ENCODE results near the gene ATP2B1.
"Not testable (repeated sequence)": the region's sequence is repeated elsewhere in the genome, so short reads cannot be mapped to it uniquely, and the experiment has no call there.

Gene ATP2B1

DNA sequence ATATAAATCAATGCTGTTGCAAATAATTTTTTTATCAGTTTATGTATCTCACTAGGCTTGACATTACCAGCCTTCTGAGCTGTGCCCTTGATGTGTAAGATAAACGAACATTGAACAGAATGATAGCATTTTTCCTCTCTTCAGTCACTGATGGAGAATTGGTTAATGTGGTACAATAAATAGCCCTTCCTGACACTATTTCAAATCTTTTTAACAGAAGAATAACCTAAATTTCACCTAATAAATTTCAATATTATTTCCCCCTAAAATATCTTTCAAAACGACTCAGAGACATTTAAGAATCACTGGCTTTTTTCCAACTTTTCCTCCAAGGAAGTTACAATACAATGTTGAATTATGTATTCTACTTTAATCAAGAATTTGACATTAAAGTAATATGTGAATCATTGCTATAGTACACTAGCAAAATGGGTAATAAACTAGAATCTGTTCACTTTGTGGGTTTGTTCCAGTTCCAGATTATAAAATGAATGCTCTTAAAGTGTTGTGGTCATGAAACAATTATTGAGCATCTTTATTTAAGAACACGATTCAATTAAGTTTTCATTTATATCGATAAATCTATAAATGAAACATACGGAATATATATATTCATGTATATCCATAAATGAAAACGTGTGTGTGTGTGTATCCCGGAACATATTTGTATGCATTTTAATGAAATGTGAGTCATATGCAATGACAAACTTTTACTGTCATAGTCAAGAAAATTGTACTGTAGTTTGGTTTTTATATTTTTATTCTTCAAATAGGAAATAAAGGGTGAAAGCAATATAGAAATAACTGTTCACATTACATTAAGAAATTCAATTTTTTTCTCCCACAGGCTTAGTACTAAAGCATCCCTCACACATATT lies 2.5 kb upstream of the ATP2B1 start:
- no peak for DNase-seq

GRCh38 chr12:89709995-89710872 lies 1.6 kb upstream of the ATP2B1 start:
- DNase-seq, result no peak

DNA sequence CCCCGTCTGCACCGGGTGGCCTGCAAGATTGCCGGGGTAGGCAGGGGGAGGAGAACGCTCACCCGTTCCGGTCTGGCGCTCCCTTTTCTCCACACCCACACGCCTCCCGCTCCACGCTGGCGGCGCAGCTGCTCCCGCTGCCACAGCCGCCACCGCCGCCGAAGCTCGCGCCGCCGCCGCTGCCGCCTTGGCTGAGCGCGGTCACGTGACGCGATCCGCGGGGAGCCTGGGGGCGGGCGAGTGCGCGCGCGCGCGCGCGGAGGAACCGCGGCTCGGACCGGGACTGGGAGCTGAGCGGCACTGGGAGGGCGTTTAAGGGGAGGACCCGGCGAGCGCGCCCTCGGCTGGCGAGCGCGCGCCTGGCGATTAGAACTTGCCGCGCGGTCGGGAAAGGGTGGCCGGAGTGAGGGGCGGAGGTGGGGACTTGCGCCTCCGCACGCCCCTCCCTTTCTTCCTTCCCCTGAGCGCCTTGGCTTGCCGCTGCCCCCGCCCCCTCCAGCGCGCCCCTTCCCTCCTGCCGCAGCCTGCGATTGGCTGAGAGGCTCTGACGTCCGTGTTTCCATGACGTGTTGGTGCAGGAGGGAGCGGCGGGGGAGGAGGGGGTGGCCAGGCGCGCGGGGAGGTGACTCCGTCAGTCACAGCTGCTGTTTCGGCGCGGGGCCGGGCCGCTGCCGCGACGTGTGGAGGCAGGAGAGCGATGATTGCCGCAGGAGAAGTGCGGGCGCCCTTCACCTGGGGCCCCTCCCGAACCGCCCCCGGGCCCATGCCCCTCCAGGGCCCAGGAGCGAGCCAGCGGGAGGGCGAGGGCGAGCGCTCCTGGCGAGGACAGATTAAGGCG lies 738 bp upstream of the ATP2B1 start:
- DNase-seq, result peak; percentile 100

DNA sequence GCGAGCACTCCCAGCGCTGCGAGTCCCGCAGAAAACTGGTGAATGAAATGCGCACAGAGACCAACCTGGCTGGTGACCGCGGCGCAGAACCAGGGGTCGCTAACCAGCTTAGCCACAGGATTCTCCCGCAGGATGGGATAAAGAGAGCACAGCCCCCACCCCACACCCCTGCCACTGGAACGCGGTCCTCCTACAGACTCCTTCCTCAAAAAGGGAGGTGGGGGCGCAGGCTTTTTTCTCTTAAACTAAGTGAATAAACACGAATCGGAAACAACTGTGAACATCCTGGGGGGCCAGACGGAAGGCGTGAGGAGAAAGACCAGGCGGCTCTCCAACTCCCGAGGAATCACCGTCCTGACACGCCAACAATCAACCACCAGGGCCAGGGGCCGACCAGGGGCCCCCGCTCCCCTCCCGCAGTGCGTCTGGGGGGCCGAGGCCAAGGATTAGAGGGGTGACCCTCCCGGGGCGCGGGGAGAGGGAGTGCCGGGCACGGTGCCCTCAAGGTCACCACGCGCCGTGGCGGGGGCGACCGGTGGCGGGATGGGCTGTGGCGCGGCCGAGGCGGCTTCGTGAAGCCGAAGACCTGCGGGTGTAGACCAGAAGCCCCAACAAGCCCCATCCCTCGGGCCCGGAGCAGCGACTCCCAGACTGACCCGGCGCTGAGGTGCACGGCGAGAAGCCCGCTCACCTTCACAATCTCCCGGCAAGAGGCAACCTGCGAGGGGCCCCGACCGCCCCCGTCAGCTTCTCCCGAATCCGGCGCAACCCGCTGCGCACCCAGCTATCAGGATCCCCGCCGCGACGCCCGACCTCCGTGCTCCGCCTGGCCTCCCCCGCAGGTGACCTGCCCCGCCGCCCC lies 704 bp downstream of the ATP2B1 start:
- DNase-seq, result peak; percentile 39

DNA sequence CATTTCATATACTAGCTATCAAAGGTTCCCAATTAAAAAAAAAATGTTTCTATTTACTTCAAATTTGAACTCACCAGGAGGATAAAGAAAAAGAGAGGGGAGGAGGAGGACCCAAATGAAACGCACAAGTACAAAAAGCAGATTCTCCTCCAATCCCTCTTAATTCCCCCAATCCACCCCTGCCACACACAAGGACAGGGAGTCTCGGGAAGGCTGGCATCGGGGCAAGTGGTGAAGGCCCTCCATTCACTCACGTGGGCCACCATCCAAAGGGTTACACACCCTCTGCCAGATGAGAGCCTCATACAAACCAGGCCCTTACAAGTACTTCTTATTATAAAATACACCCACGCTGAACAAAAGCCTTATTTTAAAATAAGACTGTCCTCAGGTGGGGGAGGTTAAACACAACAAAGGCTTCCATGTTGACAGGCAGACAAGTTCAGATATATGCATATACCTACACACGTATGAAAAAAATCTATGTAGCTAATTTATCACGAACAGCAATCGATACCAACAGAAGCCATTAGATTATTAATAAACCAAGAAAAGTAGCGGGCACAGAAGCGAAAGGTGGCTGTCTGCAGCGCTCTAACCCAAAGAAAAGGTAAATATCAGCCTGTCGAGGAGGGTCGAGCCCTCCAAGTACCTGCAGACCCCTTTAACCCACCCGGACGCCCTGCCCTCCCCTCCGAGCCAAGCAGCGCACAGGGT lies 1.5 kb downstream of the ATP2B1 start:
- no peak for DNase-seq

- DNase-seq, result no peak
Measured at GRCh38 chr12:89706551-89706950, 2.1 kb downstream of the ATP2B1 start.

GRCh38 chr12:89704457-89704856 lies 4.2 kb downstream of the ATP2B1 start:
- no peak for DNase-seq

GRCh38 chr12:89703768-89704167 lies 4.9 kb downstream of the ATP2B1 start:
- DNase-seq, result no peak

DNA sequence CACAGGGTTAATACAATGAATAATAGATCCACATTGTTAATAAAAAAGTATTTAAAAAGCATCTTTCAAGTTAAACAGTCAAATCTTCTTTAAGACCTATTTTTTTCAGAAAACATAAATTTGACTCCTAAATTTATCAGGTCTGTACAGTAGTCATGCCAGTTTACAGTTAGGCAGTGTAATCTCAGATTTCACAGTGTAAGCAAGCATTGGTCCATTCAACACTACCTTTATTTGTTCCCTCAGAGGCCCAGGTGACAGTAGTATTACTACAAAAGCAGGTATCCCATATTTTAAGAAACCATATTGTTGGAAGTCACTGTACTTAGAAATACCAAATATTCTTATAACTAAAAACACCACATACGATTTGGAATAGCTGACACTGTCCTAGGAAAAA lies 6.1 kb downstream of the ATP2B1 start:
- no peak for DNase-seq

DNA sequence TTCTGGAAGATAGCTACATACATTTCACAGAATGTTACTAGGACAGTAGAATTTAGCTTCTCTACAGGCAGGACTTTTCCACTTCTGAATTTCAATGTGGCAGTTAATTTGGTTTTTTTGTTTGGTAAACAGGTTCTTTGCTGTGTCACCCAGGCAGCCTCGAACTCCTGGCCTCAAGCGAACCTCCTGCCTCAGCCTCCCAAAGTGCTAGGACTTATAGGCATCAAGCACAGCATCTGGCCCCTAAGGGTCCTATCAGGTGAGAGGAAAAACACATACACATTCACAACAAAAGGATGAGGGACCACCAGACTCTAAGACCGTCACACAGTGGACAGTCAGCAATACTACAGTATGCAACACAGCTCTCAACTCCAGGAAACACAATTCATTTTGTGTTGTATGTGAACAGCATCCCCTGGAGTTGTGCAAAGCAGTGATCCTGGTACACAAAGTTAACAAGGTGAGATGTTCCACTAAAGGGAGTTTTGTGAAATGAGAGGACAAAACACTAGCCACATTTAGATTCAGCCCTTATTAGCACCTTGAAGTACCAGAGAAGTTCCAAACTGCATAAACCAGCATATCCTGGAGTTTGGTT lies 6.9 kb downstream of the ATP2B1 start:
- DNase-seq, result no peak

GRCh38 chr12:89700191-89700810 lies 8.3 kb downstream of the ATP2B1 start:
- DNase-seq, result no peak

DNA sequence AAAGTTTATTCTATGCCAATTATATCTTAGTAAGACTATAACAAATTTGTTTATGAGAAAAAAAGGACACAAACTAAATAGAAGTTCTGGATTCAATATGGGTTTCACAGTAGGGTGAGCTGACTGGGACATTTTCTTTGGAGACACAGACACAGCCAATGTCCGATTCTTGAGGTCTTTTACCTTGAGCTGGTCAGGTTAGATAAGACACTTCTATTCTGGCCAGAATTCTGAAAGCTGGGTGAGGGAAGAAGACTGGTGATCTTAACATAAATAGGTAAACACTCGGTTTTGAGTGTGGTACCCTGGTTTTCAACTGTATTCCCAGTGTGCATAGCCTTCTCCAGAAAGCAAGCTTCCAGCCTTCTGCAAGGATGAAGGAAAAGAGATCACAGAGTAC lies 10.0 kb downstream of the ATP2B1 start:
- no peak for DNase-seq

DNA sequence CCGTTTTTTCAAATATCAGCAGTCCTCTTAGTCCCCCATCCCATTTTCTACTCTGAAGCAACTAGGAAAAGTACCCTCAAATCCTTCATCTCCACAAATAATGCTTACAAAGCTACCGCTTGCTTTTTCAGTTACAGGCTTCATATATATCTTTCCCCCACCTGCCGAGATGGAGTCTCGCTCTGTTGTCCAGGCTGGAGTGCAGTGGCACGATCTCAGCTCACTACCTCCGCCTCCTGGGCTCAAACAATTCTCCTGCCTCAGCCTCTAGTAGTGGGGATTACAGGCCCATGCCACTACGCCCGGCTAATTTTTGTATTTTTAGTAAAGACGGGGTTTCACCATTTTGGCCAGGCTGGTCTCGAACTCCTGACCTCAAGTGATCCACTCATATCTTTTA lies 10.9 kb downstream of the ATP2B1 start:
- not testable (repeated sequence) for DNase-seq

DNA sequence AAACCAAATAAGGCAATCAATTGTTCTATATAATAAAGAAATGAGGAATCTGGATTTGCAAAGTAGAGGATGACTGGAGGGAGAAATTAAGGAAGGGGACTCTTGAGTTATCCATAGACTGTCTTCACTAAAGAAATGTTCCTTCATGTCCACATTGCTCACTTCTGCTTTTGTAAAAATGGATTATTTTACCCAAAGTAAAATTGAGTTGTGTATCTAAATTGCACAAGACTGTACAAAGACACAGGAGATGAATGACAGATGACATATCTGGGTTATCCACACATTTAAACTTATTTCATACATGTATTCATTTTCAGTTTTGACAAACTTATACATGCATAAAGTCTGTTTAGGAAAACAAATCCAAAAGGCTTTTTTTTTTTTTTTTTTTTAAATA lies 11.3 kb downstream of the ATP2B1 start:
- DNase-seq, result no peak

GRCh38 chr12:89695830-89696229 lies 12.8 kb downstream of the ATP2B1 start:
- no peak for DNase-seq

GRCh38 chr12:89695100-89695499 lies 13.5 kb downstream of the ATP2B1 start:
- DNase-seq, result no peak

- DNase-seq, result no peak
Measured at GRCh38 chr12:89694542-89694941, 14.1 kb downstream of the ATP2B1 start.

GRCh38 chr12:89693639-89694202 lies 14.9 kb downstream of the ATP2B1 start:
- DNase-seq, result no peak

- DNase-seq, result no peak
Measured at GRCh38 chr12:89692439-89692838, 16.2 kb downstream of the ATP2B1 start.

DNA sequence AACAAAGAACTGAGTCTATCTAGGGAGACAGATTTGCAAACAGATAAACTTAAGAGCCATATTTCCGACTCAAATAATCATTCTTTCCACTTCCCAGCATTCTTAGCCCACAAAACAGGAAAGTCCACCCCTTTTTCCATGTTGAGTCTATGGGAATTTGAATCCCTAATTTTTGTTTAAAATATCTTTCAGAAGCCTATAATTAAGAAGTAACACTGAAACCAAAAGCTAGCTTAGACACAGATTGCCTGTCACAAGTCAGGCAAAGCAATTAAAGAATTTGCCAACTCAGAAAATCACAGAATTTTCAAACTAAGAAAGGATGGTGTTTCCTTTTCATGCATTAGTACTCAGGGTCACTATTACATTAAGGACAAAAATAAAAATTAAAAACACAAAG lies 17.0 kb downstream of the ATP2B1 start:
- no peak for DNase-seq

Measured in T-helper 9 cell (primary cell).